Chondrocyte (in vitro differentiated cells): ENCODE results near the gene LBH. TPM values are rescaled to one million over a fixed set of nuclear protein-coding genes. Genes with fewer than 3 reads are reported as not detected.
A peak's percentile ranks its signal among the peaks of the same experiment; 100 is the strongest.

Experiments
- DNase-seq: peaks from one replicate; pipeline ENCODE4 v3.0.0; 2021; ENCODE audit warnings: mixed read lengths, low spot score
- H3K27ac Mint-ChIP-seq: one replicate; pipeline ENCODE4 v1.8.0; 2021; ENCODE audit warnings: mild to moderate bottlenecking, moderate library complexity, mixed read lengths; ENCODE audit not compliant: unreplicated experiment
- H3K27me3 Mint-ChIP-seq: 2 replicates; pipeline ENCODE4 v1.8.0; 2021; ENCODE audit warnings: low read depth, mixed read lengths
- H3K36me3 Mint-ChIP-seq: 2 replicates; pipeline ENCODE4 v1.8.0; 2021; ENCODE audit warnings: low read depth, mixed read lengths
- H3K4me1 Mint-ChIP-seq: 2 replicates; pipeline ENCODE4 v1.8.0; 2021; ENCODE audit warnings: low read depth, mild to moderate bottlenecking, mixed read lengths
- H3K4me3 Mint-ChIP-seq: one replicate; pipeline ENCODE4 v1.8.0; 2021; ENCODE audit warnings: mild to moderate bottlenecking, moderate library complexity, mixed read lengths; ENCODE audit not compliant: unreplicated experiment
- H3K9me3 Mint-ChIP-seq: 2 replicates; pipeline ENCODE4 v1.8.0; 2021; ENCODE audit warnings: low read depth, mixed read lengths
- total RNA-seq: library from RNA; stranded (reverse); gene quantifications from 3 replicates; pipeline ENCODE4 v1.2.1, GENCODE V29; 2021
- TF ChIP-seq, protein P1 (sequence below): fragments of 200-600 bp; sonication (generic); IDR thresholded peaks from 2 replicates; pipeline ENCODE4 v1.5.0; 2021; ENCODE audit warnings: antibody characterized with exemption, mild to moderate bottlenecking, moderate library complexity

LBH gene
- total RNA-seq, 1 donor from 2014 or later: 88.8 TPM

- H3K4me1 Mint-ChIP-seq: peaks cover 52% of the 10 kb centered on the region
- H3K27ac Mint-ChIP-seq: no peak overlapping the region
- H3K36me3 Mint-ChIP-seq: no peaks in the 10 kb centered on the region
- H3K27me3 Mint-ChIP-seq: no peaks in the 10 kb centered on the region
- TF ChIP-seq, protein P1, sequence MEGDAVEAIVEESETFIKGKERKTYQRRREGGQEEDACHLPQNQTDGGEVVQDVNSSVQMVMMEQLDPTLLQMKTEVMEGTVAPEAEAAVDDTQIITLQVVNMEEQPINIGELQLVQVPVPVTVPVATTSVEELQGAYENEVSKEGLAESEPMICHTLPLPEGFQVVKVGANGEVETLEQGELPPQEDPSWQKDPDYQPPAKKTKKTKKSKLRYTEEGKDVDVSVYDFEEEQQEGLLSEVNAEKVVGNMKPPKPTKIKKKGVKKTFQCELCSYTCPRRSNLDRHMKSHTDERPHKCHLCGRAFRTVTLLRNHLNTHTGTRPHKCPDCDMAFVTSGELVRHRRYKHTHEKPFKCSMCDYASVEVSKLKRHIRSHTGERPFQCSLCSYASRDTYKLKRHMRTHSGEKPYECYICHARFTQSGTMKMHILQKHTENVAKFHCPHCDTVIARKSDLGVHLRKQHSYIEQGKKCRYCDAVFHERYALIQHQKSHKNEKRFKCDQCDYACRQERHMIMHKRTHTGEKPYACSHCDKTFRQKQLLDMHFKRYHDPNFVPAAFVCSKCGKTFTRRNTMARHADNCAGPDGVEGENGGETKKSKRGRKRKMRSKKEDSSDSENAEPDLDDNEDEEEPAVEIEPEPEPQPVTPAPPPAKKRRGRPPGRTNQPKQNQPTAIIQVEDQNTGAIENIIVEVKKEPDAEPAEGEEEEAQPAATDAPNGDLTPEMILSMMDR: no peak
- no peak for DNase-seq
- no peak overlapping the region for H3K4me3 Mint-ChIP-seq
- H3K9me3 Mint-ChIP-seq: no peaks in the 10 kb centered on the region
Measured at GRCh38 chr2:30269771-30270145, 38.4 kb downstream of the LBH start.

DNA sequence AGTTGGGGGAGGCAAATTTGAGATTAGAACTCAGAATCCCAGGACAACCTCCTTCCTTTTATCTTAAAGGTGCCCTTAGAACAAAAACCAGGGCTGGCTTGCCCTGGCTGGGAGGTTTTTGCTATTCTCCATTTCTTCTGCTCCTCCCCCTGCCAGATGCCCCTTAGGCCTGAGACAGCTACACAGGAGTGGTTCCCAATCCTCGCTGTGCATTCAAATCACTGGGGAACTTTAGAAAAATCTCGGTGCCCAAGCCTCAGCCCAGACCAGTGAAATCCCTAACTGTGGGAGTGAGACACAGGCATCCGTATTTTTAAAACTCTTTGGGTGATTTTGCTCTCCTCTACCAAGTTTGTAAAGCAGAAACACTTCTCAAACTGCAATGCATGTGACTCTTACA lies 38.8 kb downstream of the LBH start:
- H3K36me3 Mint-ChIP-seq: no peaks in the 10 kb centered on the region
- TF ChIP-seq, protein P1: no peak
- H3K9me3 Mint-ChIP-seq: no peaks in the 10 kb centered on the region
- H3K4me1 Mint-ChIP-seq: peaks cover 54% of the 10 kb centered on the region
- no peak for DNase-seq
- no peaks in the 10 kb centered on the region for H3K27me3 Mint-ChIP-seq
- no peak overlapping the region for H3K27ac Mint-ChIP-seq
- no peak overlapping the region for H3K4me3 Mint-ChIP-seq

DNA sequence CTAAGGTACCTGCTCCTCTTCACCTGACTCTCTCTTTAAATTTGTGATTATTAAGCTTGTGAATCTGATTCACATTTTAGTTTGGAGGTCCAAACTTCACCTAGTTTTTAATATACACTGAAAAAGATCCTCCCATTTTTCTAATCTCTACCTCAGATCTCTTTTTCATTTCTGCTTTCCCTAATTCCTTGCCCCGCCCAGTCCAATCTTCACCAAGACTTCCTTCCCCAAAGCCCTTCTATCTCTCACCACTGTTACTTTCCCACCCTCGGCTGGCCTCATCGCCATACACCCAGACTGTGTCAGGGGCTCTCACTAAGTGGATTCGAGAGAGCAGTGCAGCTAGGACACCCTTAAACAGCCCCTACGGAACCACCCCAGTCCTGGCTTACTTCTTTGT lies 40.0 kb downstream of the LBH start:
- DNase-seq: no peak
- Mint-ChIP-seq H3K36me3 (no peaks in the 10 kb centered on the region), H3K9me3 (no peaks in the 10 kb centered on the region), H3K27ac (no peak overlapping the region), H3K4me3 (no peak overlapping the region), H3K27me3 (no peaks in the 10 kb centered on the region), H3K4me1 (peaks cover 46% of the 10 kb centered on the region)
- TF ChIP-seq, protein P1: no peak

DNA sequence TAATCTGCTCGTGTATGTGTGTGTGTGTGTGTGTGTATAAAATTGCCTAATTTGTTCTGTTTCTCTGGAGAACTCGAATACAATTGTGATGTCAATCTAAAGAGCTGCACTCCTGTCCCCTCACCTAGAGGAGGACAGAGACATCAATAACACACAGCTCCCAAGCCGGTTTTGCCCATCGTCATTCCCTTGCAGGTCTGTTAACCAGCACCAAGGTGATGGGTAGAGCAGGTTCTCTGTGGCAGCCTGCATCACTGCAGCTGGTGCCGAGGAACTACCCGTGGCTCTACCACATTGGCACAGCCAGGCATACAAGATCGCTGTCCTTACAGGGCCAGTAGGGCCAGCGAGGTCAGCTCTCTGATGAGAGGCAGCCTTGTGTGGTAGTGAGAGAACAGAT lies 41.0 kb downstream of the LBH start:
- Mint-ChIP-seq H3K36me3 (no peaks in the 10 kb centered on the region), H3K4me1 (peaks cover 45% of the 10 kb centered on the region), H3K4me3 (no peak overlapping the region), H3K27me3 (no peaks in the 10 kb centered on the region), H3K27ac (no peak overlapping the region), H3K9me3 (no peaks in the 10 kb centered on the region)
- DNase-seq: no peak
- TF ChIP-seq, protein P1: no peak

DNA sequence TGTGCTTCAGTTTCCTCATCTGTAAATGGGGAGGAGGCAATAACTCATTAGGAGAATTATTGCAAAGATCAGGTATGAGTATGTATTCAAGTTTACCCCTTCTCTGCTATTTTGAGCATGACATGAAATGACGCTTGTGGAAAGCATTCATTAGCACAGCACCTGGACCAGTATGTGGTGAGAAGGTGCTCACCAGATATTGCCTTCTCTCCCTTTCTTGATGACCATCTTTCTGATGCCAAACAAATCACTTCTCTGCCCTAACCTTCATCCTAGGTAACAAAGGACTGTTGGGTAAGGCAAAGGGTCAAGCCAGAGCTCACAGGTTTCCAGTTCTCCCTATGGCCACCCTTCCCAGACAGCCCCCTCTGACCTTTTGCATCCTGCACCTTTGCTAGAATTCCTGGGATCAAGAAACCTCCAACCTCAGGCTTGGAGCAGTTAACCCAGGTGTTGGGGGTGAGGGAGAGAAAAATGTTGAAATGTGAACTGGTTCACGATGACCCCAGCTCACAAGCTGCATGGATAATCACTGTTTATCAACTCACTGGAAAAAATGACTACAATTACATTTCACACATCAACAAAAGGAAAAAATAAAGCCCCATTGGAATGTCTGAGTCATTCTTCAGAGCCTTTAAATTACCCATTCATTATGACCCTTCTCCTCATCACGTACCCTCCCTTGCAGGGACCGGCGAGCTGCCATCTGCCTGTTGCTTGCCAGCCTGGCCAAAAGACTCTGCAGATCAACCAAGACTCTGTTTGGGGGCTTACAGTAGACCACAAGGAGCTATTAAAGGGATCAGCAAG lies 41.6 kb downstream of the LBH start:
- H3K36me3 Mint-ChIP-seq: no peaks in the 10 kb centered on the region
- H3K9me3 Mint-ChIP-seq: no peaks in the 10 kb centered on the region
- H3K27ac Mint-ChIP-seq: peak overlapping the region; percentile 95
- H3K27me3 Mint-ChIP-seq: no peaks in the 10 kb centered on the region
- DNase-seq: no peak
- peaks cover 47% of the 10 kb centered on the region for H3K4me1 Mint-ChIP-seq
- TF ChIP-seq, protein P1: no peak
- H3K4me3 Mint-ChIP-seq: no peak overlapping the region
